ENCODE results near the gene ART3. TPM values are rescaled to one million over a fixed set of nuclear protein-coding genes. Genes with fewer than 3 reads are reported as not detected.

The ART3 gene
- polyA plus RNA-seq, 6 donors from 2014 or later: not detected

GRCh38 chr4:76127754-76128153 lies 53.2 kb downstream of the ART3 start:
- H3K27me3 Mint-ChIP-seq: no peaks in the 10 kb centered on the region

GRCh38 chr4:76141241-76141640 lies 66.7 kb downstream of the ART3 start:
- ATAC-seq (ENCODE audit: low read depth in 2 of 2): no peak
- Mint-ChIP-seq H3K27ac (no peak overlapping the region), H3K4me1 (peaks cover 14 to 39% (median 24%) of the 10 kb centered on the region in 3 donors)

More at GRCh38 chr4:76127754-76128153, 53.2 kb downstream of the ART3 start:
- Mint-ChIP-seq H3K4me1 (no peaks in the 10 kb centered on the region), H3K27ac (no peak overlapping the region), H3K4me3 (no peak overlapping the region), H3K9me3 (peaks cover 0 to 2% (median 0%) of the 10 kb centered on the region in 7 donors), H3K36me3 (peaks cover 33 to 36% of the 10 kb centered on the region in 2 donors)
- no peak for DNase-seq
- no peak for ATAC-seq (ENCODE audit: low read depth in 2 of 2)

GRCh38 chr4:76144546-76144945 lies 70.0 kb downstream of the ART3 start:
- H3K9me3 Mint-ChIP-seq: no peaks in the 10 kb centered on the region
- H3K4me3 Mint-ChIP-seq: peak overlapping the region in 1 of 8 donors; percentile 74
- H3K4me1 Mint-ChIP-seq: peaks cover 17 to 39% (median 39%) of the 10 kb centered on the region in 3 donors
- H3K36me3 Mint-ChIP-seq: peaks cover 16 to 17% of the 10 kb centered on the region in 2 donors
- H3K27ac Mint-ChIP-seq: no peak overlapping the region
- ATAC-seq (ENCODE audit: low read depth in 2 of 2) (no peak), DNase-seq (no peak)
- no peaks in the 10 kb centered on the region for H3K27me3 Mint-ChIP-seq

More at GRCh38 chr4:76141241-76141640, 66.7 kb downstream of the ART3 start:
- peaks cover 30 to 38% of the 10 kb centered on the region in 2 donors for H3K36me3 Mint-ChIP-seq
- no peaks in the 10 kb centered on the region for H3K27me3 Mint-ChIP-seq
- no peak overlapping the region for H3K4me3 Mint-ChIP-seq
- no peak for DNase-seq
- H3K9me3 Mint-ChIP-seq: no peaks in the 10 kb centered on the region

- Mint-ChIP-seq H3K9me3 (no peaks in the 10 kb centered on the region), H3K27me3 (no peaks in the 10 kb centered on the region), H3K36me3 (no peaks in the 10 kb centered on the region), H3K27ac (peak overlapping the region; percentile 93 to 99 (median 96)), H3K4me3 (peak overlapping the region; percentile 91 to 100 (median 99)), H3K4me1 (peaks cover 6 to 44% (median 20%) of the 10 kb centered on the region in 3 donors)
- ATAC-seq (ENCODE audit: low read depth in 2 of 2) (peak; percentile 2 to 11), DNase-seq (no peak)
Measured at GRCh38 chr4:76147454-76148141, 73.1 kb downstream of the ART3 start.

GRCh38 chr4:76148142-76148865 lies 73.8 kb downstream of the ART3 start, which contains the start of gene NUP54:
Gene NUP54, minus strand, starts transcription at chr4:76148397. Its CDS starts 23 bp downstream, at chr4:76148374.
- Mint-ChIP-seq H3K9me3 (no peaks in the 10 kb centered on the region), H3K4me1 (peaks cover 6 to 41% (median 20%) of the 10 kb centered on the region in 3 donors), H3K4me3 (peak within 1 kb of the TSS; percentile 91 to 100 (median 99)), H3K27ac (peak within 1 kb of the TSS; percentile 93 to 99 (median 96)), H3K27me3 (no peaks in the 10 kb centered on the region), H3K36me3 (no peaks in the 10 kb centered on the region)
- DNase-seq (peak; percentile 90), ATAC-seq (ENCODE audit: low read depth in 2 of 2) (peak; percentile 97 to 98)

- H3K4me1 Mint-ChIP-seq: peaks cover 5 to 16% (median 5%) of the 10 kb centered on the region in 3 donors
- H3K36me3 Mint-ChIP-seq: peaks cover 0 to 9% of the 10 kb centered on the region in 2 donors
- H3K27ac Mint-ChIP-seq: no peak overlapping the region
- H3K4me3 Mint-ChIP-seq: no peak overlapping the region
- ATAC-seq (ENCODE audit: low read depth in 2 of 2) (no peak), DNase-seq (no peak)
- peaks cover 2 to 13% (median 8%) of the 10 kb centered on the region in 7 donors for H3K9me3 Mint-ChIP-seq
- H3K27me3 Mint-ChIP-seq: no peaks in the 10 kb centered on the region
Measured at GRCh38 chr4:76153356-76153755, 78.8 kb downstream of the ART3 start.

- Mint-ChIP-seq H3K9me3 (peaks cover 2 to 13% (median 8%) of the 10 kb centered on the region in 7 donors), H3K27ac (no peak overlapping the region), H3K36me3 (peaks cover 3 to 9% of the 10 kb centered on the region in 2 donors), H3K4me1 (no peaks in the 10 kb centered on the region), H3K27me3 (no peaks in the 10 kb centered on the region), H3K4me3 (no peak overlapping the region)
- ATAC-seq (ENCODE audit: low read depth in 2 of 2): no peak
- DNase-seq: no peak
Measured at GRCh38 chr4:76155979-76156378, 81.5 kb downstream of the ART3 start.

- peak overlapping the region in 2 of 6 donors; percentile 11 to 18 for H3K27ac Mint-ChIP-seq
Measured at GRCh38 chr4:76156635-76157034, 82.1 kb downstream of the ART3 start.

GRCh38 chr4:76160355-76160754 lies 85.8 kb downstream of the ART3 start:
- Mint-ChIP-seq H3K36me3 (peaks cover 19 to 27% of the 10 kb centered on the region in 2 donors), H3K27me3 (no peaks in the 10 kb centered on the region)

More at GRCh38 chr4:76156635-76157034, 82.1 kb downstream of the ART3 start:
- H3K9me3 Mint-ChIP-seq: peaks cover 2 to 13% (median 8%) of the 10 kb centered on the region in 7 donors
- peak overlapping the region in 1 of 8 donors; percentile 56 for H3K4me3 Mint-ChIP-seq
- DNase-seq: no peak
- no peak for ATAC-seq (ENCODE audit: low read depth in 2 of 2)
- no peaks in the 10 kb centered on the region for H3K27me3 Mint-ChIP-seq
- peaks cover 10 to 11% of the 10 kb centered on the region in 2 donors for H3K36me3 Mint-ChIP-seq
- H3K4me1 Mint-ChIP-seq: no peaks in the 10 kb centered on the region

More at GRCh38 chr4:76160355-76160754, 85.8 kb downstream of the ART3 start:
- DNase-seq (no peak), ATAC-seq (ENCODE audit: low read depth in 2 of 2) (no peak)
- no peaks in the 10 kb centered on the region for H3K4me1 Mint-ChIP-seq
- peaks cover 0 to 3% (median 3%) of the 10 kb centered on the region in 7 donors for H3K9me3 Mint-ChIP-seq
- H3K27ac Mint-ChIP-seq: no peak overlapping the region
- H3K4me3 Mint-ChIP-seq: no peak overlapping the region

Other genes starting within 250 kb of the ART3 start
- gene PPEF2, start 172.3 kb upstream of the ART3 start, polyA plus RNA-seq (ENCODE audit: low read depth in 6 of 6): not detected
- 10 to 100 TPM; 32.6 to 53.0 (median 42.9) TPM for gene NAAA, start 133.7 kb upstream of the ART3 start, polyA plus RNA-seq (ENCODE audit: low read depth in 6 of 6)
- 10 to 100 TPM; 52.5 to 99.8 (median 91.5) TPM for gene SDAD1, start 83.8 kb upstream of the ART3 start, polyA plus RNA-seq (ENCODE audit: low read depth in 6 of 6)
- not detected for gene CXCL9, start 67.2 kb upstream of the ART3 start, polyA plus RNA-seq (ENCODE audit: low read depth in 6 of 6)
- gene CXCL10, start 51.2 kb upstream of the ART3 start, polyA plus RNA-seq (ENCODE audit: low read depth in 6 of 6): not detected
- not detected for gene CXCL11, start 38.6 kb upstream of the ART3 start, polyA plus RNA-seq (ENCODE audit: low read depth in 6 of 6)
- 10 to 100 TPM; 23.9 to 43.5 (median 37.3) TPM for gene NUP54, start 73.7 kb downstream of the ART3 start, polyA plus RNA-seq (ENCODE audit: low read depth in 6 of 6)
- 10 to 100 TPM in 5 of 6 donors, 1 to 10 TPM in 1; 8.7 to 17.2 (median 15.6) TPM for gene SCARB2, start 139.1 kb downstream of the ART3 start, polyA plus RNA-seq (ENCODE audit: low read depth in 6 of 6)
- under 1 TPM in 2 of 6 donors, not detected in 4; 0.31 to 0.60 TPM for gene FAM47E, start 177.0 kb downstream of the ART3 start, polyA plus RNA-seq (ENCODE audit: low read depth in 6 of 6)
- not detected for gene STBD1, start 232.0 kb downstream of the ART3 start, polyA plus RNA-seq (ENCODE audit: low read depth in 6 of 6)

Data from naive B cell (primary cell).